Gastrocnemius medialis (tissue), 4 donors: Measurements from ENCODE around the gene ASCL5. TPM values are rescaled to one million over a fixed set of nuclear protein-coding genes. Genes with fewer than 3 reads are reported as not detected.

Source experiments
- ATAC-seq, 2 donors: fragments of 150-250 bp; one replicate each; pipeline ENCODE4 v1.9.1; 2016
- DNase-seq, 2 donors: peaks; one replicate each; pipeline ENCODE4 v3.0.0-alpha.2; 2019
- H3K27ac ChIP-seq, 4 donors: fragments of 200-600 bp; sonication (generic); 1 replicate in 1 of 4; 2 replicates in 3 of 4; pipeline ENCODE4 v1.5.1; 2016 to 2018; ENCODE audit warnings: mild to moderate bottlenecking in 2 of 4, moderate library complexity in 1 of 4
- H3K27me3 ChIP-seq, 3 donors: fragments of 200-600 bp; sonication (generic) in 2 of 3; 1 replicate in 1 of 3; 2 replicates in 2 of 3; pipeline versions ENCODE4 v1.5.1 to v1.6.0; 2016 to 2019; ENCODE audit warnings: mild to moderate bottlenecking in 1 of 3, moderate library complexity in 1 of 3
- H3K36me3 ChIP-seq, 2 donors: fragments of 200-600 bp; sonication (generic) in 1 of 2; one replicate each; pipeline ENCODE4 v1.5.1; 2017 to 2018
- H3K4me1 ChIP-seq, 2 donors: fragments of 200-600 bp; sonication (generic) in 1 of 2; one replicate each; pipeline ENCODE4 v1.5.1; 2016 to 2017; ENCODE audit warnings: mild to moderate bottlenecking in 2 of 2
- H3K4me3 ChIP-seq, 4 donors: fragments of 200-600 bp; sonication (generic) in 3 of 4; 1 replicate in 1 of 4; 2 replicates in 3 of 4; pipeline ENCODE4 v1.5.1; 2016 to 2019; ENCODE audit warnings: mild to moderate bottlenecking in 2 of 4
- H3K9me3 ChIP-seq, 3 donors: fragments of 200-600 bp; sonication (generic) in 2 of 3; 1 replicate in 1 of 3; 2 replicates in 2 of 3; pipeline ENCODE4 v1.5.1; 2016 to 2019
- CTCF ChIP-seq, 5 experiments: fragments of 450-650 bp in 3 of 5; fragments of 200-600 bp in 2 of 5; sonication (generic) in 2 of 5; IDR thresholded peaks in 4 of 5; conservative IDR thresholded peaks in 1 of 5; 1 replicate in 4 of 5; 2 replicates in 1 of 5; pipeline ENCODE4 v1.5.1; 2016 to 2019; ENCODE audit warnings: antibody characterized with exemption in 5 of 5, mild to moderate bottlenecking in 3 of 5, moderate library complexity in 3 of 5
- POLR2A ChIP-seq, 2 donors: fragments of 450-650 bp; IDR thresholded peaks; one replicate each; pipeline ENCODE4 v1.6.1; 2017; ENCODE audit warnings: antibody characterized with exemption in 2 of 2, mild to moderate bottlenecking in 2 of 2, moderate library complexity in 2 of 2
- in situ Hi-C, 4 donors: fragments of 200-750 bp; cut with MboI; loops; one replicate each; pipeline versions ENCODE4 v1.15.0 to v1.8.0; 2017; ENCODE audit warnings: low sequenced_read_pairs in 4 of 4
- intact Hi-C: fragments of 100-400 bp; cut with DNase I; formaldehyde crosslinking; loops from one replicate; pipeline ENCODE4 v1.15.1; 2023; ENCODE audit warnings: low total_unique reads
- total RNA-seq, 4 donors: library from RNA; depleted of rRNA; stranded (reverse); fragments of >200 nt; gene quantifications; one replicate each; pipeline versions ENCODE4 v1.1.0 to v1.2.3, GENCODE V29; 2016

The ASCL5 gene
- total RNA-seq, 4 donors from 2014 or later, result not detected

GRCh38 chr1:201110138-201110537 lies 16.8 kb downstream of the ASCL5 start:
- Histone ChIP-seq H3K9me3 (no peaks in the 10 kb centered on the region), H3K27ac (peak overlapping the region; percentile 89 to 98 (median 96)), H3K36me3 (no peaks in the 10 kb centered on the region), H3K4me3 (peak overlapping the region in 2 of 4 donors; percentile 30 to 41), H3K27me3 (no peaks in the 10 kb centered on the region), H3K4me1 (peaks cover 71 to 85% of the 10 kb centered on the region in 2 donors)
- intact Hi-C loops, result loop anchor here (5.0 kb wide), 1 partner anchor 62 kb away; no protein-coding TSS in a partner anchor
- DNase-seq, result no peak
- in situ Hi-C loops, result no loop called here
- TF ChIP-seq POLR2A (IDR thresholded peaks at IDR 0.05), result no peak
- TF ChIP-seq CTCF (IDR thresholded peaks at IDR 0.05 in 4 of 5, conservative IDR thresholded peaks at IDR 0.05 in 1 of 5), result no peak
- no peak for ATAC-seq

DNA sequence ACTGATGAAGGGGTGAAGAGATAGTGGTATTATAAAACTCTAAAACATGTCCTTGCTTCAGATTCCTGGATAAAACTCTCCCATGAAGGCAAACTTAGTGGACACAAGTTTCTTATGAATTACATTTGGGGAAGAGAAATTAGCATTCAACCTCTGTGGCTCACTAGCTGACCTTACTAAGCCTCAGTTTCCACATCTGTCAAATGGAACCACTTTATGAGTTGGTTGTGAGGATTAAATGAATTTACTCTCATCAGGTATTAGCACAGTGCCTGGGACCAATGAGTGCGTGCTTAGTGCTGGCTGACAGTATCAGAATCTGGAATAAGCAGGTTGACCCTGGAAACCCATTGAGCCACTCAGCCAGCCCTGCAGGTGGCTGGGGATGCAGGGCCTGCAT lies 17.3 kb downstream of the ASCL5 start:
- Histone ChIP-seq H3K27ac (peak overlapping the region; percentile 89 to 98 (median 96)), H3K4me3 (no peak overlapping the region), H3K36me3 (no peaks in the 10 kb centered on the region), H3K9me3 (no peaks in the 10 kb centered on the region), H3K4me1 (peaks cover 76 to 87% of the 10 kb centered on the region in 2 donors), H3K27me3 (no peaks in the 10 kb centered on the region)
- in situ Hi-C loops, result no loop called here
- ATAC-seq (no peak), DNase-seq (no peak)
- no peak for TF ChIP-seq CTCF (IDR thresholded peaks at IDR 0.05 in 4 of 5, conservative IDR thresholded peaks at IDR 0.05 in 1 of 5)
- TF ChIP-seq POLR2A (IDR thresholded peaks at IDR 0.05), result no peak
- intact Hi-C loops, result loop anchor here (5.0 kb wide), 1 partner anchor 63 kb away; no protein-coding TSS in a partner anchor

- Histone ChIP-seq H3K9me3 (no peaks in the 10 kb centered on the region), H3K27me3 (no peaks in the 10 kb centered on the region), H3K4me3 (no peak overlapping the region), H3K36me3 (no peaks in the 10 kb centered on the region), H3K4me1 (peaks cover 82 to 93% of the 10 kb centered on the region in 2 donors), H3K27ac (peak overlapping the region; percentile 89 to 98 (median 96))
- in situ Hi-C loops (no loop called here), intact Hi-C loops (no loop called here)
- ATAC-seq (no peak), DNase-seq (no peak)
- TF ChIP-seq POLR2A (IDR thresholded peaks at IDR 0.05), result no peak
Measured at GRCh38 chr1:201108614-201109013, 18.4 kb downstream of the ASCL5 start.

DNA sequence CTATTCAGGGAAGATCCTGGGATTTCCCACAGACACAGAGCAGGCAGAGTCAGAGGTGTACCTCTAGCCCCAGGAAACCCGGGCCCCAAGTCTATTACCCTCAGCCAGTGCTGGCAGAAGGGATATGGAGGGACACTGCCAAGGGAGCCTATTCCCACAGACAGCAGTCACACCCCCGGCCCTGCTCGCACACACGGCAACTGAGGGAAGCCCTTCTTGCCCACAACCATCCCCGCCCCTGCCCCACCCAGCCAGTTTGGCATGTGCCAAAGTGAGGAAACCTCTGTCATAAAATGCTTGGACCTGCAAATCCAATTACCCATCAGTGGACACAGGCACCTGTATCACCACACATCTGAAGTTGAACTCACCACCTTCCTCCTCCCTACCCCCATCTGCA lies 21.3 kb downstream of the ASCL5 start:
- H3K9me3 ChIP-seq, result no peaks in the 10 kb centered on the region
- in situ Hi-C loops (no loop called here), intact Hi-C loops (no loop called here)
- DNase-seq (no peak), ATAC-seq (no peak)
- H3K27me3 ChIP-seq, result no peaks in the 10 kb centered on the region
- TF ChIP-seq CTCF (IDR thresholded peaks at IDR 0.05 in 4 of 5, conservative IDR thresholded peaks at IDR 0.05 in 1 of 5) (no peak), POLR2A (IDR thresholded peaks at IDR 0.05) (no peak)
- peaks cover 85% of the 10 kb centered on the region in 2 donors for H3K4me1 ChIP-seq
- peak overlapping the region; percentile 89 to 98 (median 96) for H3K27ac ChIP-seq
- H3K36me3 ChIP-seq, result no peaks in the 10 kb centered on the region
- H3K4me3 ChIP-seq, result no peak overlapping the region

DNA sequence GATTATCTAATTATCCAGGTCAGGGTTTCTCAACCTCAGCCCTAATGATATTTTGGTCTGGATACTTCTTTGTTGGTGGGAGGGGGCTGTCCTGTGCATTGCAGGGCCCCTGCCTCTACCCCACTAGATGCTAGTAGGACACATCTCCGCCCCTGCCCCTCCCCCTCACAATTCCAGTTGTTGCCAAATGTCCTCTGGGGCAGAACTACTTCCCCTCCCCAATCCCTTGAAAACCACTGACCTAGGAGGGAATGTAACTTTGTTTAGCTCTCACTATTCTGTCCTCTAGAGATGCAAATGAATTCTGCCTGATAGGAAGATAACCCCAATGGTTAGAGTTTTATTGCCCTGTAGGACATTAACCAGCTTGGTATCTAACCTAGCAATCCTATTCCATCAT lies 22.8 kb downstream of the ASCL5 start:
- H3K27ac ChIP-seq, result peak overlapping the region; percentile 89 to 98 (median 96)
- peaks cover 85 to 87% of the 10 kb centered on the region in 2 donors for H3K4me1 ChIP-seq
- no peaks in the 10 kb centered on the region for H3K36me3 ChIP-seq
- no peak overlapping the region for H3K4me3 ChIP-seq
- ATAC-seq, result no peak
- intact Hi-C loops, result no loop called here
- H3K27me3 ChIP-seq, result no peaks in the 10 kb centered on the region
- TF ChIP-seq CTCF (IDR thresholded peaks at IDR 0.05 in 4 of 5, conservative IDR thresholded peaks at IDR 0.05 in 1 of 5) (no peak), POLR2A (IDR thresholded peaks at IDR 0.05) (no peak)
- in situ Hi-C loops, result no loop called here
- no peaks in the 10 kb centered on the region for H3K9me3 ChIP-seq
- peak in 1 of 2 donors; percentile 34 for DNase-seq
